ENCODE results near the gene NAV1. TPM values are rescaled to one million over a fixed set of nuclear protein-coding genes. Genes with fewer than 3 reads are reported as not detected.

Gene NAV1
- total RNA-seq, 4 donors from 2014 or later = 17.4 to 36.9 (median 25.5) TPM

DNA sequence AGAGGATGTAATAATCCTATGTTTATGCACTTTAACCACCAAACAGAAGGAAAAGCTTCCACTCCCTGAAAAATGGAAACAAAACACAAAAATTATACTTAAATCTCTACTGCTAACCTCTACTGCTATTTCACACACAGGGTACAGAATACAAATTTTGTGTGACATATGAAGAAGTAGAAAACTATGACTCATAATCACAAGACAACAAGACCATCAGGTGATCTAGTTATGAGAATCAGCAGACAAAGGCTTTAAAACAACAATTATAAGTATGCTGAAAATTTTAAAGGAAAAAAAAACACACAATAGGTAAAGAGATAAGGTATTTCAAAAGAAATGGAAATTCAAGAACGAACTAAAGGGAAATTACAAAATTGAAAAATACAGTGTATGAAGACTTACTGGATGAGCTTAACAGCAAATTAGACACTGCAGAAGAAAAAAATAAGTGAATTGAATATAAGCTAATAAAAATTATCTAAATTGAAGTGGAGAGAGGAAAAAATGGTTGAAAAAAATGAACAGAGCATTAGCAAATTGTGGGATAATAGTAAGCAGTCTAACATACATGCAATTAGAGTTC is 13.6 kb upstream of the NAV1 start:
- Histone ChIP-seq H3K4me3 (no peak overlapping the region), H3K27ac (no peak overlapping the region), H3K36me3 (no peaks in the 10 kb centered on the region), H3K4me1 (peaks cover under 1% of the 10 kb centered on the region), H3K9me3 (no peaks in the 10 kb centered on the region), H3K27me3 (no peaks in the 10 kb centered on the region)
- 100% methylated on average over 1 of the region's 1 CpG for WGBS
- DNase-seq (ENCODE audit: low spot score in 2 of 2) = no peak
- TF ChIP-seq POLR2AphosphoS5 (IDR thresholded peaks at IDR 0.05) = no peak
- TF ChIP-seq, protein P1, sequence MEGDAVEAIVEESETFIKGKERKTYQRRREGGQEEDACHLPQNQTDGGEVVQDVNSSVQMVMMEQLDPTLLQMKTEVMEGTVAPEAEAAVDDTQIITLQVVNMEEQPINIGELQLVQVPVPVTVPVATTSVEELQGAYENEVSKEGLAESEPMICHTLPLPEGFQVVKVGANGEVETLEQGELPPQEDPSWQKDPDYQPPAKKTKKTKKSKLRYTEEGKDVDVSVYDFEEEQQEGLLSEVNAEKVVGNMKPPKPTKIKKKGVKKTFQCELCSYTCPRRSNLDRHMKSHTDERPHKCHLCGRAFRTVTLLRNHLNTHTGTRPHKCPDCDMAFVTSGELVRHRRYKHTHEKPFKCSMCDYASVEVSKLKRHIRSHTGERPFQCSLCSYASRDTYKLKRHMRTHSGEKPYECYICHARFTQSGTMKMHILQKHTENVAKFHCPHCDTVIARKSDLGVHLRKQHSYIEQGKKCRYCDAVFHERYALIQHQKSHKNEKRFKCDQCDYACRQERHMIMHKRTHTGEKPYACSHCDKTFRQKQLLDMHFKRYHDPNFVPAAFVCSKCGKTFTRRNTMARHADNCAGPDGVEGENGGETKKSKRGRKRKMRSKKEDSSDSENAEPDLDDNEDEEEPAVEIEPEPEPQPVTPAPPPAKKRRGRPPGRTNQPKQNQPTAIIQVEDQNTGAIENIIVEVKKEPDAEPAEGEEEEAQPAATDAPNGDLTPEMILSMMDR (IDR thresholded peaks at IDR 0.05) = no peak
- no peak for TF ChIP-seq POLR2A (IDR thresholded peaks at IDR 0.05)
- TF ChIP-seq EP300 (IDR thresholded peaks at IDR 0.05) = no peak

- no peaks in the 10 kb centered on the region for H3K27me3 ChIP-seq
- no peak overlapping the region for H3K27ac ChIP-seq
- DNase-seq (ENCODE audit: low spot score in 2 of 2) = no peak
- H3K36me3 ChIP-seq = no peaks in the 10 kb centered on the region
- WGBS = 91% methylated on average over 5 of the region's 5 CpGs
- H3K4me3 ChIP-seq = no peak overlapping the region
- no peaks in the 10 kb centered on the region for H3K9me3 ChIP-seq
- TF ChIP-seq EP300 (IDR thresholded peaks at IDR 0.05) = no peak
- TF ChIP-seq, protein P1 (IDR thresholded peaks at IDR 0.05) = no peak
- TF ChIP-seq POLR2A (IDR thresholded peaks at IDR 0.05) = no peak
- no peak for TF ChIP-seq POLR2AphosphoS5 (IDR thresholded peaks at IDR 0.05)
- H3K4me1 ChIP-seq = peaks cover 26% of the 10 kb centered on the region
These were observed 11.0 kb upstream of the NAV1 start for GRCh38 chr1:201527879-201528278.

- WGBS = 89% methylated on average over 3 of the region's 3 CpGs
- no peaks in the 10 kb centered on the region for H3K36me3 ChIP-seq
- H3K4me1 ChIP-seq = peaks cover 26% of the 10 kb centered on the region
- DNase-seq (ENCODE audit: low spot score in 2 of 2) = peak in 1 of 2 donors; percentile 12
- H3K4me3 ChIP-seq = no peak overlapping the region
- no peaks in the 10 kb centered on the region for H3K9me3 ChIP-seq
- no peaks in the 10 kb centered on the region for H3K27me3 ChIP-seq
- no peak overlapping the region for H3K27ac ChIP-seq
- TF ChIP-seq POLR2AphosphoS5 (IDR thresholded peaks at IDR 0.05) = no peak
- no peak for TF ChIP-seq EP300 (IDR thresholded peaks at IDR 0.05)
- no peak for TF ChIP-seq POLR2A (IDR thresholded peaks at IDR 0.05)
- TF ChIP-seq, protein P1 (IDR thresholded peaks at IDR 0.05) = no peak
These were observed 10.2 kb upstream of the NAV1 start for GRCh38 chr1:201528631-201529252.

DNA sequence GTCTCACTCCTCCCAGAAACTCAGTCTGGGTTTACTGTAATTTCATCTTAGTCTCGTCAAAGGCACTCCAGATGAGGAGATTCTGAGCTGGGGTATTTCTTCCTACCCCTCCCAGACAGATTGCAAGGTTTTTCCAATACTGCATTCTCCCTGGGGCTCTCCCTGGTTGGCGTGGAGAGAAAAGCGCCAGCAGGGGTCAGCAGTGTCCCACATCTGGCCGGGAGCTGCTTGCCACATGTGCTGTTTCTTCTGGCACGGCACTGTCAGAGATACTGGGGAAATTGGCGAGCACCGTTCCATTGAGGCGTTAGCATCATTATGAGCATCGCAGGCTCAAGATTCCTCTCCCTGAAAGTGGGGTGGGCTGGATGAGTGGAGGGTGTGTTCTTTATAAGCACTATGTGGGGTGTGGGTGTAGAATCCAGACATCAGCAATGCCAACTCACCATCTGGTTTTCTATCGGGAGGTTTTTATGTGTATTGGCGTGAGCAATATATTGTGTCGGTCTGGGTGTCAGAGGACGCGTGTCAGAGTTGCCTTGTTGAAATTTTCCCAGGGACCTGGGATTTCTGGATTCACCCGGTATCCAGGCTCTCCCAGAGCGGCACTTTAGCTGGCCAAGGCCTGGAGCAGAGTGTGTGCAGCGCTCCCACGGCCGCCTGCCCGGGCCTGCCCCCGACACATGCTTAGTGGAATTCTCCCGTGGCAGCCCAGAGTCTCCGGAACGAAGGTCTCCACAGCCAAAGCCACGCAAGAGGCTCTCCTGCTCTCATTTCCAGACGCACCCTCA is 8.0 kb upstream of the NAV1 start:
- Histone ChIP-seq H3K27ac (peak overlapping the region; percentile 74), H3K36me3 (no peaks in the 10 kb centered on the region), H3K27me3 (no peaks in the 10 kb centered on the region), H3K4me1 (peaks cover 38% of the 10 kb centered on the region), H3K4me3 (no peak overlapping the region), H3K9me3 (no peaks in the 10 kb centered on the region)
- WGBS = 23% methylated on average over 26 of the region's 26 CpGs
- TF ChIP-seq POLR2A (IDR thresholded peaks at IDR 0.05) = no peak
- TF ChIP-seq EP300 (IDR thresholded peaks at IDR 0.05) = no peak
- TF ChIP-seq, protein P1 (IDR thresholded peaks at IDR 0.05) = peak; percentile 72 to 75
- TF ChIP-seq POLR2AphosphoS5 (IDR thresholded peaks at IDR 0.05) = peak in 1 of 3 donors; percentile 67
- DNase-seq (ENCODE audit: low spot score in 2 of 2) = peak; percentile 92 to 93

Measured in suprapubic skin (tissue), 4 donors.